Activated T-helper 2 cell treated with anti-CD3 and anti-CD28 coated beads, Interferon-gamma antibody, Interleukin-2, Interleukin-4, amounts not matched to agents 10 μg/mL and 5 μg/mL and 100 μg/mL, durations not matched to agents 14 hours and 24 hours and 36 hours (primary cell): ENCODE data around the gene FSD2. TPM values are rescaled to one million over a fixed set of nuclear protein-coding genes. Genes with fewer than 3 reads are reported as not detected.

Experiments used
- total RNA-seq: library from RNA; stranded (reverse); gene quantifications from 2 replicates; pipeline ENCODE4 v1.2.3, GENCODE V29; 2022

FSD2 gene
- total RNA-seq, 1 donor from 2014 or later: not detected

Other genes with a start within 250 kb of the FSD2 start
- gene CPEB1, start 158.7 kb downstream of the FSD2 start, total RNA-seq: not detected in 2 replicates
- not detected in 2 replicates for gene AP3B2, start 96.2 kb downstream of the FSD2 start, total RNA-seq
- 4.0 and 4.2 TPM in 2 replicates for gene WHAMM, start 3.6 kb upstream of the FSD2 start, total RNA-seq
- gene HOMER2, start 146.7 kb upstream of the FSD2 start, total RNA-seq: 66.1 and 73.3 TPM in 2 replicates
- 21.2 and 22.7 TPM in 2 replicates for gene RAMAC, start 180.1 kb upstream of the FSD2 start, total RNA-seq
- 22.1 and 24.4 TPM in 2 replicates for gene C15orf40, start 205.6 kb upstream of the FSD2 start, total RNA-seq